K562 (cell line): ENCODE results near the gene SLC4A1. TPM values are rescaled to one million over a fixed set of nuclear protein-coding genes. Genes with fewer than 3 reads are reported as not detected.

Source experiments
- BRCA1 ChIP-seq, 2 experiments: fragments of 450-650 bp in 1 of 2; sonication (generic) in 1 of 2; formaldehyde crosslinking in 1 of 2; IDR thresholded peaks; 2 replicates each; pipeline versions ENCODE4 v1.5.0 to v1.6.1; 2017 to 2020; ENCODE audit warnings: mild to moderate bottlenecking in 1 of 2, missing genetic modification reagents in 1 of 2
- BRF1 ChIP-seq: IDR thresholded peaks from 3 replicates; pipeline ENCODE4 v1.6.1; 2011; ENCODE audit warnings: borderline replicate concordance, mild to moderate bottlenecking; ENCODE audit not compliant: insufficient read length; ENCODE audit errors: extremely low read depth
- CBX5 ChIP-seq: IDR thresholded peaks from 2 replicates; pipeline ENCODE4 v1.6.1; 2014; ENCODE audit warnings: low read depth, borderline replicate concordance
- CCAR2 ChIP-seq: fragments of 200-400 bp; formaldehyde crosslinking; IDR thresholded peaks from 2 replicates; pipeline ENCODE4 v1.6.1; 2017; ENCODE audit warnings: mild to moderate bottlenecking, low read depth, low read length
- CREB1 ChIP-seq, 2 experiments: sonication (generic) in 1 of 2; formaldehyde crosslinking in 1 of 2; IDR thresholded peaks; 2 replicates each; pipeline versions ENCODE4 v1.6.1 to v1.8.0; 2012 to 2022; ENCODE audit warnings: inconsistent platforms in 1 of 2, mild to moderate bottlenecking in 1 of 2, missing genetic modification reagents in 1 of 2, moderate library complexity in 1 of 2
- CTBP1 ChIP-seq: fragments of 450-650 bp; IDR thresholded peaks from 2 replicates; pipeline ENCODE4 v1.6.1; 2016; ENCODE audit warnings: borderline replicate concordance
- DIDO1 ChIP-seq: fragments of 450-650 bp; IDR thresholded peaks from 2 replicates; pipeline ENCODE4 v1.6.1; 2016; ENCODE audit warnings: low read depth, missing biosample characterization, missing genetic modification characterization
- ETV5 ChIP-seq: sonication (generic); formaldehyde crosslinking; IDR thresholded peaks from 2 replicates; pipeline ENCODE4 v1.4.0; 2020; ENCODE audit warnings: low read depth, mild to moderate bottlenecking, missing genetic modification reagents
- HNRNPLL ChIP-seq: fragments of 200-400 bp; formaldehyde crosslinking; IDR thresholded peaks from 2 replicates; pipeline ENCODE4 v1.6.1; 2017; ENCODE audit warnings: low read length, low read depth, mild to moderate bottlenecking; ENCODE audit not compliant: poor library complexity, severe bottlenecking
- L3MBTL2 ChIP-seq: fragments of 450-650 bp; IDR thresholded peaks from 2 replicates; pipeline ENCODE4 v1.6.1; 2016; ENCODE audit warnings: mild to moderate bottlenecking, moderate library complexity
- MAZ ChIP-seq, 2 experiments: fragments of 450-650 bp in 1 of 2; sonication (generic) in 1 of 2; formaldehyde crosslinking; IDR thresholded peaks in 1 of 2; conservative IDR thresholded peaks in 1 of 2; 2 replicates each; pipeline versions ENCODE4 v1.4.0 to v1.5.0; 2020; ENCODE audit warnings: mild to moderate bottlenecking in 1 of 2, missing genetic modification reagents in 1 of 2
- SREBF2 ChIP-seq: sonication (generic); formaldehyde crosslinking; IDR thresholded peaks from 2 replicates; pipeline ENCODE4 v1.4.0; 2020; ENCODE audit warnings: mild to moderate bottlenecking, missing genetic modification reagents
- TFAM ChIP-seq: fragments of 250-450 bp; sonication (Bioruptor Pico); conservative IDR thresholded peaks from 2 replicates; pipeline ENCODE4 v1.5.0; 2021; ENCODE audit warnings: mild to moderate bottlenecking, moderate library complexity
- ZNF316 ChIP-seq: fragments of 450-650 bp; IDR thresholded peaks from 2 replicates; pipeline ENCODE4 v1.6.1; 2016
- polyA plus RNA-seq, 8 experiments: library from polyadenylated mRNA; depleted of rRNA in 4 of 8; stranded (reverse) in 5 of 8; unstranded in 3 of 8; fragments of >200 nt; fragmentation: Nextera tagmentation in 2 of 8; fragmentation: Illumina TruSeq in 1 of 8; extraction: Ambion mirVana in 2 of 8; extraction: Trizol in 1 of 8; gene quantifications; 2 replicates each; pipeline versions ENCODE4 v1.2.1 to v1.2.3, GENCODE V29; 2011 to 2014; ENCODE audit warnings: inconsistent platforms in 1 of 8, missing spikeins in 1 of 8
- total RNA-seq, 7 experiments: library from RNA; depleted of rRNA in 6 of 7; stranded (reverse); fragments of >200 nt in 6 of 7; fragmentation: Illumina TruSeq in 2 of 7; extraction: Trizol in 2 of 7; gene quantifications; 2 replicates each; pipeline versions ENCODE4 v1.2.1 to v1.2.3, GENCODE V29; 2011 to 2021; ENCODE audit warnings: low replicate concordance in 1 of 7
- TF ChIP-seq, protein P1 (sequence below): IDR thresholded peaks from 3 replicates; pipeline ENCODE4 v1.6.1; 2011; ENCODE audit warnings: borderline replicate concordance, mild to moderate bottlenecking, moderate library complexity; ENCODE audit not compliant: insufficient read length; ENCODE audit errors: extremely low read depth
- TF ChIP-seq, protein P2 (sequence below): IDR thresholded peaks from 3 replicates; pipeline ENCODE4 v1.6.1; 2011; ENCODE audit warnings: borderline replicate concordance, mild to moderate bottlenecking; ENCODE audit not compliant: insufficient read length, insufficient read depth
- TF ChIP-seq, protein P3 (sequence below): sonication (generic); formaldehyde crosslinking; IDR thresholded peaks from 2 replicates; pipeline ENCODE4 v1.8.0; 2022; ENCODE audit warnings: mild to moderate bottlenecking, missing genetic modification reagents

The SLC4A1 gene
- total and polyA plus RNA-seq, 9 of the 15 experiments (the other 6 are each of a cell fraction or from before 2014, with no cell fraction given) = 0.14 to 1.00 (median 0.53) TPM

DNA sequence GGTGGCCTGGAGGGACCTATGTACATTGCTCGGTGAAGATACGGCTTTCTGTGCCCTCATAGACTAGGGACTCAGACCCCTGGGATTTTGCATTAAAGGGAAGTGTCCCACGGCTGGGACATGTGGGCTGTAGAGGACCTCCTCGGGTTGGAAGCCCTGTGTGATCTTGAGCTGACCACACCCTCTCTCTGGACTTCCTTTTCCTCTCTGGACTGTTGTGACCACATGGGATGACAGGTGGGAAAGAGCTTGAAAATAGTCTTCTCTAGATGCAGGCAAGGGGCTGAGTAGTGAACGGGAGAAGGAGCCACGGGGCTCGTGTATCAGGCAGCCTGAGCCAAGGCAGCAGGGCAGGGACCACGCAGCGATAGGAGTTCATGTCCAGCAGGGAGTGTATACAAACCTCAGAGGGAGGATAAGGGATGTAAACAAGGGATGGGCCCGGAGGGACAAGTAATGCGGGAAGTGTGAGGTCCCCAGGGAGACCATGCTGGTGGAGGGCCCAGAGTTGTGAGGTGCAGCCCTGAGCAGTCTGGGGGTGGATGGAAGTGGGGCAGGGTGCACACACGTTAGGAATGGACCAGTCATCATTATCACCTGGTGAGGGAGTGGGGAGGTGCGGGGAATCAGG is 4.5 kb upstream of the SLC4A1 start (continued):
- TF ChIP-seq, protein P1, sequence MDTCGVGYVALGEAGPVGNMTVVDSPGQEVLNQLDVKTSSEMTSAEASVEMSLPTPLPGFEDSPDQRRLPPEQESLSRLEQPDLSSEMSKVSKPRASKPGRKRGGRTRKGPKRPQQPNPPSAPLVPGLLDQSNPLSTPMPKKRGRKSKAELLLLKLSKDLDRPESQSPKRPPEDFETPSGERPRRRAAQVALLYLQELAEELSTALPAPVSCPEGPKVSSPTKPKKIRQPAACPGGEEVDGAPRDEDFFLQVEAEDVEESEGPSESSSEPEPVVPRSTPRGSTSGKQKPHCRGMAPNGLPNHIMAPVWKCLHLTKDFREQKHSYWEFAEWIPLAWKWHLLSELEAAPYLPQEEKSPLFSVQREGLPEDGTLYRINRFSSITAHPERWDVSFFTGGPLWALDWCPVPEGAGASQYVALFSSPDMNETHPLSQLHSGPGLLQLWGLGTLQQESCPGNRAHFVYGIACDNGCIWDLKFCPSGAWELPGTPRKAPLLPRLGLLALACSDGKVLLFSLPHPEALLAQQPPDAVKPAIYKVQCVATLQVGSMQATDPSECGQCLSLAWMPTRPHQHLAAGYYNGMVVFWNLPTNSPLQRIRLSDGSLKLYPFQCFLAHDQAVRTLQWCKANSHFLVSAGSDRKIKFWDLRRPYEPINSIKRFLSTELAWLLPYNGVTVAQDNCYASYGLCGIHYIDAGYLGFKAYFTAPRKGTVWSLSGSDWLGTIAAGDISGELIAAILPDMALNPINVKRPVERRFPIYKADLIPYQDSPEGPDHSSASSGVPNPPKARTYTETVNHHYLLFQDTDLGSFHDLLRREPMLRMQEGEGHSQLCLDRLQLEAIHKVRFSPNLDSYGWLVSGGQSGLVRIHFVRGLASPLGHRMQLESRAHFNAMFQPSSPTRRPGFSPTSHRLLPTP = no peak
- TF ChIP-seq CBX5 = no peak
- peak; percentile 61; the same call in 1 of the 2 replicates for TF ChIP-seq L3MBTL2
- TF ChIP-seq, protein P2, sequence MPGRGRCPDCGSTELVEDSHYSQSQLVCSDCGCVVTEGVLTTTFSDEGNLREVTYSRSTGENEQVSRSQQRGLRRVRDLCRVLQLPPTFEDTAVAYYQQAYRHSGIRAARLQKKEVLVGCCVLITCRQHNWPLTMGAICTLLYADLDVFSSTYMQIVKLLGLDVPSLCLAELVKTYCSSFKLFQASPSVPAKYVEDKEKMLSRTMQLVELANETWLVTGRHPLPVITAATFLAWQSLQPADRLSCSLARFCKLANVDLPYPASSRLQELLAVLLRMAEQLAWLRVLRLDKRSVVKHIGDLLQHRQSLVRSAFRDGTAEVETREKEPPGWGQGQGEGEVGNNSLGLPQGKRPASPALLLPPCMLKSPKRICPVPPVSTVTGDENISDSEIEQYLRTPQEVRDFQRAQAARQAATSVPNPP = no peak
- peak; percentile 11; the same call in 1 of the 2 replicates for TF ChIP-seq ZNF316
- no peak for TF ChIP-seq CREB1 (IDR thresholded peaks at IDR 0.05)
- TF ChIP-seq CREB1 (CRISPR knock-in tag; IDR thresholded peaks at IDR 0.05) = no peak
- TF ChIP-seq CCAR2 = no peak
- TF ChIP-seq BRF1 = no peak
- no peak for TF ChIP-seq HNRNPLL
- TF ChIP-seq BRCA1 (IDR thresholded peaks at IDR 0.05) = no peak
- no peak for TF ChIP-seq BRCA1 (CRISPR knock-in tag; IDR thresholded peaks at IDR 0.05)
- TF ChIP-seq CTBP1 = peak; percentile 24; the same call in 1 of the 2 replicates
- TF ChIP-seq SREBF2 (CRISPR knock-in tag) = no peak
- TF ChIP-seq, protein P3, sequence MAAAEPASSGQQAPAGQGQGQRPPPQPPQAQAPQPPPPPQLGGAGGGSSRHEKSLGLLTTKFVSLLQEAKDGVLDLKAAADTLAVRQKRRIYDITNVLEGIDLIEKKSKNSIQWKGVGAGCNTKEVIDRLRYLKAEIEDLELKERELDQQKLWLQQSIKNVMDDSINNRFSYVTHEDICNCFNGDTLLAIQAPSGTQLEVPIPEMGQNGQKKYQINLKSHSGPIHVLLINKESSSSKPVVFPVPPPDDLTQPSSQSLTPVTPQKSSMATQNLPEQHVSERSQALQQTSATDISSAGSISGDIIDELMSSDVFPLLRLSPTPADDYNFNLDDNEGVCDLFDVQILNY (CRISPR knock-in tag) = no peak
- no peak for TF ChIP-seq DIDO1 (tag)
- TF ChIP-seq TFAM (CRISPR knock-in tag) = no peak
- no peak for TF ChIP-seq MAZ (CRISPR knock-in tag; conservative IDR thresholded peaks at IDR 0.05 in 1 of 2, IDR thresholded peaks at IDR 0.05 in 1 of 2)
- TF ChIP-seq ETV5 = no peak
